Lower lobe of right lung (tissue), 2 donors: ENCODE data around the gene CCDC167. TPM values are rescaled to one million over a fixed set of nuclear protein-coding genes. Genes with fewer than 3 reads are reported as not detected.

Experiments used
- ATAC-seq, 2 donors: fragments of 200-7000 bp; cut with Tn5 transposase; one replicate each; pipeline ENCODE4 v1.9.1; 2020 to 2022; ENCODE audit warnings: mild to moderate bottlenecking in 2 of 2, moderate library complexity in 2 of 2
- DNase-seq: peaks from one replicate; pipeline ENCODE4 v3.0.0-alpha.2; 2020
- H3K27ac ChIP-seq: fragments of 200-600 bp; one replicate; pipeline ENCODE4 v1.8.0; 2022
- H3K27me3 ChIP-seq: fragments of 200-600 bp; one replicate; pipeline ENCODE4 v1.8.0; 2022; ENCODE audit warnings: low read depth
- H3K36me3 ChIP-seq: fragments of 200-600 bp; one replicate; pipeline ENCODE4 v1.8.0; 2022; ENCODE audit warnings: mild to moderate bottlenecking
- H3K4me1 ChIP-seq: fragments of 200-600 bp; one replicate; pipeline ENCODE4 v1.8.0; 2022
- H3K4me3 ChIP-seq: fragments of 200-600 bp; one replicate; pipeline ENCODE4 v1.8.0; 2022; ENCODE audit warnings: mild to moderate bottlenecking
- H3K9me3 ChIP-seq: fragments of 200-600 bp; one replicate; pipeline ENCODE4 v1.8.0; 2022
- intact Hi-C: fragments of 100-400 bp; cut with DNase I; formaldehyde crosslinking; loops from one replicate; pipeline ENCODE4 v1.11.0; 2022
- total RNA-seq: library from RNA; stranded (reverse); fragmentation: NEBNext Ultra II Directional; extraction: Animal tissue kit (Norgen Biotek cat#: 25700); gene quantifications from one replicate; pipeline ENCODE4 v1.2.1, GENCODE V29; 2021
- TF ChIP-seq, protein P1 (sequence below): fragments of 200-600 bp; IDR thresholded peaks from one replicate; pipeline ENCODE4 v1.8.0; 2022; ENCODE audit warnings: antibody characterized with exemption, mild to moderate bottlenecking
- donor health status: DM: no; HTN: yes; CAD: no; lungs with severe emphysema.

CCDC167 gene
- total RNA-seq, 1 donor from 2014 or later = 12.7 TPM

DNA sequence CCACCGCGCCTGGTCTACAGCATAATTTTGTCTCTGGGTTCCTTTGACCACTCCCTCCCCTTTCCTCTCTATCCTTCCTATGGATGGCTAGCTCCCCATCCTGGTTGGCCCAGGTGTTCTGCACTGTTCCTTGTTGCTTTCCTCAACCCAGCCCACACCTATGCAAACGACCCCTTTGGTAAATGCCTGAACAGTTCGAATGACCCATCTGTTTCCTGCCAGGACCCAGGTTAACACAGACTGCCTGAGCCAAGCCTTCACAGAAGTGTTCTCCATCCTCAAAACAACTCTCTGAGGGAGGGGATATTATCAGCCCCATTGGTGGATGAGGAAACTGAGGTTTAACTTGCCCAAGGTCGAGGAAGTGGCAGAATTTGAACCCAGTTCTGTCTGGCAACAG lies 44.8 kb upstream of the CCDC167 start:
- ATAC-seq (no peak), DNase-seq (no peak)
- Histone ChIP-seq H3K4me3 (no peak overlapping the region), H3K36me3 (no peaks in the 10 kb centered on the region), H3K27me3 (no peaks in the 10 kb centered on the region), H3K4me1 (no peaks in the 10 kb centered on the region), H3K9me3 (no peaks in the 10 kb centered on the region), H3K27ac (no peak overlapping the region)
- intact Hi-C loops = no loop called here
- TF ChIP-seq, protein P1, sequence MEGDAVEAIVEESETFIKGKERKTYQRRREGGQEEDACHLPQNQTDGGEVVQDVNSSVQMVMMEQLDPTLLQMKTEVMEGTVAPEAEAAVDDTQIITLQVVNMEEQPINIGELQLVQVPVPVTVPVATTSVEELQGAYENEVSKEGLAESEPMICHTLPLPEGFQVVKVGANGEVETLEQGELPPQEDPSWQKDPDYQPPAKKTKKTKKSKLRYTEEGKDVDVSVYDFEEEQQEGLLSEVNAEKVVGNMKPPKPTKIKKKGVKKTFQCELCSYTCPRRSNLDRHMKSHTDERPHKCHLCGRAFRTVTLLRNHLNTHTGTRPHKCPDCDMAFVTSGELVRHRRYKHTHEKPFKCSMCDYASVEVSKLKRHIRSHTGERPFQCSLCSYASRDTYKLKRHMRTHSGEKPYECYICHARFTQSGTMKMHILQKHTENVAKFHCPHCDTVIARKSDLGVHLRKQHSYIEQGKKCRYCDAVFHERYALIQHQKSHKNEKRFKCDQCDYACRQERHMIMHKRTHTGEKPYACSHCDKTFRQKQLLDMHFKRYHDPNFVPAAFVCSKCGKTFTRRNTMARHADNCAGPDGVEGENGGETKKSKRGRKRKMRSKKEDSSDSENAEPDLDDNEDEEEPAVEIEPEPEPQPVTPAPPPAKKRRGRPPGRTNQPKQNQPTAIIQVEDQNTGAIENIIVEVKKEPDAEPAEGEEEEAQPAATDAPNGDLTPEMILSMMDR = no peak

DNA sequence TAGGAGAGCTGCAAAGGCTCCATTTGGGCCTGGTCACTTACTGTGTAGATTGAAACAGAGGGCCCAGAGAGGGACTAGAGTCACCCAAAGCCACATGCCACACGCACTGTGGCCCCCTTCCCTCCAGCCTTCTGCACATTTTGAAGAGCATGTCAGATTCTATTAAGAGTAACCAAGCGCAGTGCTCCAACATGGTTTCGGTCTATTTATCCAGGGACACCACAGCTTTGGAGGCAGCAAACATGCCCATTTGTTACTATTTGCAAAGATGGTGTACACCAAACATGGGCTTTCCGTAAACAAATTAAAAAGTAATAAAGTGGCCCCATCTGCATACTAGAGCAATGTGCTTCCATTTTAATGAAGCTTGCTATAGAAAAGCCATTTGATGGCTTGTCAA lies 43.7 kb upstream of the CCDC167 start:
- Histone ChIP-seq H3K9me3 (no peaks in the 10 kb centered on the region), H3K27me3 (peaks cover under 1% of the 10 kb centered on the region), H3K4me3 (no peak overlapping the region), H3K36me3 (no peaks in the 10 kb centered on the region), H3K4me1 (no peaks in the 10 kb centered on the region), H3K27ac (no peak overlapping the region)
- intact Hi-C loops = no loop called here
- TF ChIP-seq, protein P1 = no peak
- DNase-seq (no peak), ATAC-seq (no peak)

DNA sequence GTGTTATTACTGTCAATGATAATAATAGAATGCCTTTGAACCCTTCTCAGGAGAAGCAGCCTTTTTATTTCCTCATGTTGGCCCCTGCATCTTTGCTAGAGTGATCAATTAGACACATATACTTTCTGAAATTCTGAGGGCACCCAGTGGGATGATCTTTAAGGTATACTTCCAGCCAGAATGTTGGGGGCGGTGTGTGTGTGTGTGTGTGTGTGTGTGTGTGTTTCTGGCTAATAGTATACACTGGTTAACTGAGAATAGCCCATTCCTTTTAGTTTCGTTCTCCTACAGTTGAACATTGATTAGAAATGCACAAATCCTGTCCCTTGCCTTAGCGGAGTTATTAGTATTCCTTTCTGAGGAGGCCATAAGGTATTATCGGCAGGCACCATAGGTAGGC lies 41.7 kb upstream of the CCDC167 start:
- intact Hi-C loops = no loop called here
- Histone ChIP-seq H3K4me3 (no peak overlapping the region), H3K27ac (no peak overlapping the region), H3K9me3 (no peaks in the 10 kb centered on the region), H3K27me3 (peaks cover 21% of the 10 kb centered on the region), H3K36me3 (no peaks in the 10 kb centered on the region), H3K4me1 (peaks cover 3% of the 10 kb centered on the region)
- TF ChIP-seq, protein P1 = no peak
- DNase-seq = no peak
- ATAC-seq = no peak

DNA sequence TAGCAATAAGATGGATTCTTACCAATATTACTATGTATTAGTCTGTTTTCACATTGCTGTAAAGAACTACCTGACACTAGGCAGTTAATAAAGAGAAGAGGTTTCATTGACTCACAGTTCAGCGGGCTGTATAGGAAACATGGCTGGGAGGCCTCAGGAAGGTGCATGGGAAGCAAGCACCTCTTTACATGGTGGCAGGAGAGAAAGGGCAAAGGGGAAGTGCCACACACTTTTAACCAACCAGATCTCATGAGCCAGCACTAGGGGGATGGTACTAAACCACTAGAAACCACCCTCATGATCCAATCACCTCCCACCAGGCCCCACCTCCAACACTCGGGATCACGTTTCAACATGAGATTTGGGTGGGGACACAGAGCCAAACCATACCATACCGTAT lies 40.7 kb upstream of the CCDC167 start:
- TF ChIP-seq, protein P1 = no peak
- Histone ChIP-seq H3K4me1 (peaks cover 13% of the 10 kb centered on the region), H3K27me3 (peaks cover 31% of the 10 kb centered on the region), H3K9me3 (no peaks in the 10 kb centered on the region), H3K36me3 (no peaks in the 10 kb centered on the region), H3K27ac (no peak overlapping the region), H3K4me3 (no peak overlapping the region)
- ATAC-seq = no peak
- DNase-seq = no peak
- intact Hi-C loops = no loop called here

DNA sequence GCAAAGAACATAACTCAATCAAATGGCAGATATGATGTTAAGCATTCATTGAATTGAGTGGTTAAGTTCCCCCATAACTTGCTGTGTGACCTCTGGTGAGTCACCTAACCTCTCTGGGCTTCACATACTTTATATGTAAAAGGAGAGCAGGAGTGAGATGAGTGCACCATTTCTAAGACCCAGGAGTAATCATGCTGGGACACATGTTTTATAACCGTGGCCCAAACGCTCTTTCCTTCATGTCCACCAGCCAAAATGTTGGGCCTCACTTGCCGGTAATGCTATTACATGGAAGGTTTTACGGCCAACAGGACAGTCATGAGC lies 40.3 kb upstream of the CCDC167 start:
- no peak for ATAC-seq
- Histone ChIP-seq H3K4me3 (no peak overlapping the region), H3K27ac (no peak overlapping the region), H3K9me3 (no peaks in the 10 kb centered on the region), H3K4me1 (peaks cover 15% of the 10 kb centered on the region), H3K27me3 (peaks cover 35% of the 10 kb centered on the region), H3K36me3 (no peaks in the 10 kb centered on the region)
- no peak for DNase-seq
- TF ChIP-seq, protein P1 = no peak
- intact Hi-C loops = no loop called here
